Stimulated activated CD8-positive, alpha-beta memory T cell treated with anti-CD3 and anti-CD28 coated beads, Interleukin-4, amount 100 ng/mL, for 24 hours (primary cell): Measurements from ENCODE around the gene TTLL8.

Experiments
- DNase-seq: peaks from one replicate; pipeline ENCODE4 v3.0.0-alpha.2; 2020; ENCODE audit warnings: low read depth

TTLL8 gene

DNA sequence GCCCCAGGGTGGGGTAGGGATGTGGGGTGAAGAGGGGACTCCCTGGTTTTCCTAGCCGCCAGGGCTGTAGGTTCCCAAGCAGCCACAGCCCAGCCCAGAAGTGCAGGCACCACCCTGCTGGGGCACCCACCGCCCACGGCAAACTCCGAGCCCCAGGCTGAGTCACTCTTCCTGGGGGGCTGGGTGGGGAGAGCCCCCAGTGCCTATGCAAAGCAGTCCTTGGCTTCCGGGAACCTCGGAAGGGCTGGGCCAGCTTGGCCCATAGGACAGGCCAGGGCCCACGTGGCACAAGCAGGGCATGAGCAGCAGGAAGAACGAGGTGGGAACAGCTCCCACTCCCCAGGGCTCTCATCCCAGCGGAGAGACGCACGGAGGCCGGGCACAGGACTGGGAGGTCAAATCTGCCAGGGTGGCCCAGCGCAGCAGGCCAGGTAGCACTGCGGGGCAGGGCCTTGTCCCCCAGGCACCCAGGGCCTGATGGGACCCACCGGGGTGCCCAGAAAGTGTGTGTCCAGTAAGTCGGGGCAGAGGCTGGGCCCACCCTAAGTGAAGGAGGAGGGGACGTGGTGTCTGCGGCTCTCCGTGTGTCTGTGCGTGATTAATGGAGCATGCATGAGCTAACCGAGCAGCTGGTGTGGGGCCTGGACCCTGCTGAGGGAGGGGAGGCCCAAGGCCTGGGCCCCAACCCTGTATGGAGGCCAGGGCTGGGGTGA lies 41.0 kb downstream of the TTLL8 start:
- peak; percentile 81 for DNase-seq

DNA sequence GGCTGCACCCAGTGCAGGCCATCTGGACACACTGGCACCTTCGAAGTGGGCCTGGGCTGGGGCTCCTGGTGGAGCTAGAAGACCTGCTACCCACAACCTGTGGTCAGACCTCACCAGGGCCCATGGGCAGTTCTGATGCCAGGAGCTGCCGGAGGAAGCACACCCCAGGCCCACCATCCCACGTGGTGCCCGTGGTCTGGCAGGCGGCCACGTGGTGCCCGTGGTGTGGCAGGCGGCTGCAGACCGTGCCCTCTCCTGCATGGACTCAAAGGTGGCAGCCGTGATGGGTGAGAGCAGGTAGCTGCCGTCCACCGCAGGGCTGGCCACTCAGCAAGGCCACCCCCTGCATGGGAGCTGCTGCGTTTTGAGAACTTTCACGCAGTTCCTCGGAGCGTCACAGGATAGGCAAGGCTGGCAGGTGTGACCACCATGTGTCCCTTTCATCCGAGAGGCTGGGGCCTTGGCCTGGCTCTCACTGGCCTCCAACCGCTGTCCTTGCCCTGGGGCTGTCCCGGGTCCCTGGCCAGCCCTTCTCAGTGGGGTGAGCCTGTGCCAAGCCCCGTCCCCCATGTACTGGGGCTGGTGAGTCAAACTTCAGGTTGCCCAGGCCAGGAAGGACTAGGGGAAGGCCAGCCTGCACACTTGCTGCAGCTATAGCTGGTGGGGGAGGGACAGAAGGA lies 41.6 kb downstream of the TTLL8 start:
- DNase-seq, result no peak

DNA sequence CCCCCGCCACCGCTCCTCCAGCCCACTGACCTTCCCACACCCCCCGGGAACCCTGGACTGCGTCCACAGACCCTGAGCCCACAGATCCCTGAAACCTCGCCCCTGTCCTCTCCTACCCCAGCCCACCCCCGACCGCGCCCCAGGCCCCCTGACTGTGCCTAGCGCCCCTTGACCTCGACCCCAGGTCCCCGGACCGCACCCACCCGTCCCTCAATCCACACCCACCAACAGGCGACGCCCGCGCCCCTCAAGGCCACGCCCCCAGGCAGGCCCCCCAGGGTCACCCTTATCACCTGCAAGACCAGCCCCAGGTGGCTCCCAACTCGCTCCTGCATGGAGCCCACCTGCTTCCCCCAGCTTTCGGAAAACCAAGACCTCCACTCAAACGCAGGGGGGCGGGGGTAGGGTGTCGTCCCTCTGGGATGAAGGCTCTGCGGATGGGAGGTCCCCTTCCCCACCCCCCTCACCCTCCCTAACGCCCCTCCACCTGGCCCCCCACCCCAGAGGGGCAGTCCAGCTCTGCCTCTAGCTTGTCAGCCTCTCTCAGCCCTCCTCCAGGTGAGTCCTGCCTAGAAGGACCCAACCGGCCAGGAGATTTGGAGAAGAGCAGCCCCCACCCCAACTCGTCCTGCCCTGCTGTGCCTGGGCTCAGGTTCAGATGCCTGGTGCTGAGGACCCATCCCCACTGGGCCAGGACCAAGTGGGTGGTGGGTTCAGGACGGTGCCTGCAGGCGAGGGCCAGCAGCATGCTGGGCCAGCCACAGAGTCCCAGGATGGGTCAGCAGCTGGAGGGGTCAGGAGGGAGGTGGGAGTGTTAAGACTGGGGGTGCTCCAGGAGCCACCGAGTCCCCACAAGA lies 42.4 kb downstream of the TTLL8 start:
- no peak for DNase-seq

DNA sequence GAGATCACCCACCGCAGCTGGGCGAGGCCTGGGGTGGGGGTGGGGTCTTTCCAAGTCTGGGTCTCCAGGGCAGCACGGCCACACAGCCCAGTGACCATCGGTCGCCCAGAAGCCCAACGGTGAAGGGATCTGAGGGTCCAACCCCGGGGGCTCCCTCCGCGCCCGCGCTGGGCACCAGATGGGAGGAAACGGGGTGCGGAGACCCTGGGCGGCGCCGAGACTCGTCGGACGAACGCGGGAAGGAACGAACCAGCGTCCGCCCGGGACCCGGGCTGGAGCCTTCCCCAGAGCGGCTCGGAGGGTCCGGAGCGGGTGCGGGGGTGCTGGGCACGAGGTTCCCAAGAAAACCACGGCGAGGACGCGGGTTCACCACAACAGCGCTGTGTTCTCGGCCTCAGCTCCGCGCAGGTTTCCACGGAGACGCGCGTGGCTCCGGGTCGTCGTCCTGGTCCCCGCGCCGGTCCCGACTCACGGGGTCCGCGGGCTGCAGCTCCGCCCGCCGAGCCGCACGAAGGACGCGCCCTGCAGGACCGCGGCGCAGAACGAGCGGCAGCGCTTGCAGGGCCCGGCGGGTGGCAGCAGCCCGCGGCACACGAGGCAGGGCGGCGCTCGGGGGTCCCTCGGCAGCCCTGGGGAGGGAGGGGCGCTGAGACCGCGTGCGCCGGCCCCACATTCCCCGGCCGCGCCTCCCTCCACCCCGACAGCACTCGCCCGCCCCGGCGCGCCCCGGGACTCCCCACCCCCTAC lies 43.3 kb downstream of the TTLL8 start:
- no peak for DNase-seq

DNA sequence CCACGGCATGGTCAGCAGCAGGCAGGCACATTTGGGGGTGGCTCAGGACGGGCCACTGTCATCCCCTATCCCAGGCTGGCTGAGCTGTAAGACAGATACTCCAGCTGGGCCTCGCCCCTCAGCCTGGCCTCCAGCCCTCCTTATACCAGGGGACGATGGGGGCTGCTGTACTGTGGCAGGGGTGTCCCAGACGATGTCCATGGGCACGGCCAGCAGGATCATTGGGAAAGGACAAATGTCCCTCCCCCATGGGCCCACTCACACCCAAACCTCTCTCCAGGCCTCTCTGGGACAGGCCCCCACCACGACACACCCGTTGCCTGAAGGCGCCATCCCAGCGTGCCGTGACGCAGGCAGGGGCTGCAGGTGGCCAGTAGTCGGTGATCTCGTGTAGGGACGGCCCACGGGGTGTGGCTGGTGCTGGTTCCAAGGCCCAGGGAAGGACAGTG lies 44.0 kb downstream of the TTLL8 start:
- no peak for DNase-seq

DNA sequence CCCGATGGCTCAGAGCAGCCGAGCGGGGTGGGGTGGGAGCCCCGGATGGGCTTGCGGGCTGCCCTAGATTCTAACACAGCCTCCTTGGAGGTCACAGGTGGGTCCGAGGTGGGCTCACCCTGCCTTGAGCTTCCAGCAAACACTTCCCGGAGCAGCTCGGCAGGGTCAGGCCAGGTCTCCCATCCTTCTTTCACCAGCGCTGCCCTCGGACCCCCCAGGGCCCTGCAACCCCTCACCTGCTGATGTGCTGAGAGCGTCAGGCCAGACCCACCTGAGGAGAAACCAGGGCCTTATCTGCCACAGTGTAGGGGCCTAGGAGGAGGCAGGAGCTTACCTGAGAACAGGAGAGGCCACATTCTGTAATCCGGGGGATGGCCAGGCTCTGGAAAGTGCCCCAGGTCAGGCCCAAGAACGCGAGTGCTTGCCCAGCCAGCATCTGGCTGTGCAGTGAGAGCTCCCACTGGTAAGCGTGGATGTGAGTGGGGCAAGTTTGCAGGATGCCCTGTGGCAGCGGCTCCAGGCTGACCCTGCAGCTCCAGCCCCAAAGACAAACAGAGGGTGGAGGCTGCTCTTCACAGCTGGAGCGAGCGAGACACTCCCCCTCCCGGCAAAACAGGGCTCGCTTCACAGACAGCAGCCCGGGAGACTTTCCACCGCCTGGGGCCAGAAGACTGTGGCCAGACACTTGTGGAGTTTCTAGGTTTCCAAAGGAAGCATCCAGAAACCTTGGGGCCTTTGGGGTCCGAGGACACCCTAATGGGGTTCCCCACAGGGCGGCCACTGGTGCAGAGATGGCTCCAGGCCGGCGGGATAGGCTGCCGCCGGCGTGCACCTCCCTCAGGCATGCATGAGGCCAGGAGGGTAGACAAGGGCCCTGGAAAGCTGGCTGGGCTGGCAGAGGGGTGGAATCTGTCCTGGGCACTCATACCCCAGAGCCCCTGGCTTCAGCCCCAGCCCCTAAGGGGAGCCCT lies 45.6 kb downstream of the TTLL8 start, which contains the start of gene IL17REL:
Gene IL17REL (minus strand): TSS at position 555 of the 971 bp plus-strand sequence. CDS start 119 bp downstream, at position 436.
- no peak for DNase-seq

DNA sequence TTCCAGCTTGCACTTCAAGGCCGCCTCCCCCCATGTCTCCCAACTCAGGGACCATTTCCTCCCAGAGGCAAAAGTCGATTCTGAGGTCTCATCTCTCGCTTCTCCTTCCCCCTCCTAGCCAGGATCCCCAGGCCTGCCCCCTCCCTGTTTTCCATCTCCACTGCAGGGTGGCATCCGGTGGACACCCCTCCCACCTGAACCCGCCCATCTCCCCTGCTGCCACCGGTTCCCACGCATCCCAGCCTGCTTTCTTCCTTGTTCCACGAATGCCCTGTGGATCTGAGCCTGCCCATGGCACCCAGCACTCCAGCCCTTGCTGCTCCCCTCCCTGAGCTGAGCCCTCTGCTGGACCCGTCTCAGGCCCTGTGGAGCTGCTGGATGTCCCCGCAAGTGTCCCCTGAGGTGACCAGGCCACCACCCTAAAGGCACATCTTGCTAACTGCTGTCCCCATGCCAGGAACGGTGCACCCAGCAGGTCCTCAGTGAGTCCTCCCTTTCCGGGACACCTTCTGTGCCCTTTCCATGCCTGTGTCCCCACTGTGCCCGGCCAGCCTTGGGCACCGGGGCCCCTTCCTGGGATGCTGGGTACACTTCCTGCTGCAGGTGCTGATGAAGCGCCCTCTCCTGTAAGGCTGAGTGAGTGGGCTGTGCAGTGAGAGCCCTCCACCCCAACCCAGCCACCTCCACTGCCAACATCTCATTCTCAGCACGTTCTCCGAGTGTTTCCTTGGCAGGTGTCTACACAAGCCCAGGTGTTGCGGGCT lies 46.5 kb downstream of the TTLL8 start:
- no peak for DNase-seq

DNA sequence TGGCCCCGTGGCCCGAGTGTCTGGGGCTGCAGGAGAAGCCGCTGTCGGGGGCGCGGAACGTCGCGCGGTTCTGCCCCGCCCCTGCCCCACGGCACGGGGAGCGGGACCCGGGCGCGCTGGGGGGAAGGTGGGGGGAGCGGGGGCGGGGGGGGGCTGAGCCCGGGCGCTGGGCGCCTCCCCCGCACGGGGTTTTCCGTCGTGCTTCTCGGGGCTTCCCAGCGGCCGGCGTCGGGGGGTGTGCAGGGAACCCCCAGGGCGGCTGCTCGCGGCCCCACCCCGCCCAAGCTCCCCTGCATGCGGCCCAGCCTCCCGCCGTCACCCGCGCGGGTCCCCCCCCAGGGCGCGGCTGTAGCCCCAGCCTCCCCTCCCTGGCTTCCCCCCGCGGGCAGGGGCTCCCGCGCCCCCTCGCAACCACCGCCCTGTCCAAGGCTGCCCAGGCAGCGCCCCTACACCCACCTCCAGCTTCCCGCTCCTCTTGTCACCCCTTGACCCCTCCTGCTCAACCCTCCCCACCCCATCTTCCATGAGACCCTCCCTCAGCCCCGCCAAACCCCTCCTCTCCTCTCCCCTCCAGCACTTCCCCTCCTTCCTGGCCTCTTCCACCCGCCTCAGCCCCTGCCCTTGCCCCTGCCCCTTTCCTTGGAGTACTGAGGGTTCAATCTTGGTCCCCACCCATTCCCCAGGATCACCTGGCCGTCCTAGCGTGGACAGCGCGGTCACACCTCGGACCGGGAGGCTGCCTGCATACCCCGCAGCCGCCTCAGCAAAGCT lies 47.2 kb downstream of the TTLL8 start:
- peak; percentile 54 for DNase-seq

DNA sequence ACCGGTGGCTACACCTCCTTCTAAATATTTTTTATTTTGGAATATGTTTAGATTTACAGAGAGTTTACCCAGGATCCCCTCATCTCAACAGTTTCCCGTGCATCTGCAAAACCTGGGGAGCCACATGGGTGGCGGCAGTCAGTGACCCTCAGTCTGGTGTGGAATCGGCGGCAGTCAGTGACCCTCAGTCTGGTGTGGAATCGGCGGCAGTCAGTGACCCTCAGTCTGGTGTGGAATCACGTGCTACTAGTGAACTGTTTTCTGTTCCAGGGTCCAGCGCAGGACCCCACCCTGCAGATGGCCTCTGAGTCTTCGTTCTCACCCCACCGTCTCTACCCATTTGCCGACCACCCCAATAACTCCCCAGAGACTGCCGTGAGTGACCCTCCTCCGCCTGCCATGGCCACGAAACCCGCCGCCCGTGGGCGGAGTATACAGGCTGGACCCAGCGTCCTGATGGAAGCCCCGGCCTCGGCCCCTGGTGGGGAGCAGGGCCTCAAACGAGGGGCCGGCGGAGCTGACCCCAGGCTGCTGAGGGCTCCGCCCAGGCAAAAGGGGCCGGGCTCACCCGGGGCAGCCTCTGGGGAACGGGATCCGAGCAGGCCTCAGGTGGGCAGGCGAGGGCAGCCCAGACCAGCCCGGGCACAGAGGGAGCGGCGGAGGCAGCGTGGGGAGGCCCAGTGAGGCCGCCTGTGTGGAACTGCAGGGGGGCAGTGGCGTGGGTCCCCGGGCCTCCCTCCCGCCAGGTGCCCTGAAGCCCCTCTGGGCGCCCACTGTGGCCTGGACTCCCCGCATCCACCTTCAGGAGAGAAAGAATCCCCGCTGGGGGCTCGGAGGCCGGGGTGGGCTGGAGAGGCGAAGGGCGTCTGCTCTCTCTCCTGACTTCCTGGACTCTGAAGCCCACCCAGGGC lies 48.1 kb downstream of the TTLL8 start:
- DNase-seq, result no peak

DNA sequence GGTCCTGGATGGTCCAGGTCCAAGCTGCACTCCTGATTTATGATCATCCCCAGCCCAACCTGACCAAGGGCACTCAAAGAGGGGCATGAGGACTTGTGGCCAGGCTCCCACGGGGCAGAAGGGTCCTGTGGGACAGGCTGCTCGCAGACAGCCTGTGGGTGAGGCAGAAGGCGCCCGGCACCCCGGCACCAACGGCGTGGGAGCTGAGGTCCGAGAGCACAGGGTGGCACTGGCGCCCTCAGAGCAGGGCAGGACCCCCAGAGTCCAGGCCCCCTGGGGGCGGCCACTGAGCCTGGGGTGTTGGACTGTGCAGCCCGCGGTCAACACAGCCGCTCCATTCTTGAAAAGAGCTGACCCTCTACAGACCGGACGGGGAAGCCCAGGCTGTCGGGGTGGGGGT lies 48.8 kb downstream of the TTLL8 start:
- no peak for DNase-seq

DNA sequence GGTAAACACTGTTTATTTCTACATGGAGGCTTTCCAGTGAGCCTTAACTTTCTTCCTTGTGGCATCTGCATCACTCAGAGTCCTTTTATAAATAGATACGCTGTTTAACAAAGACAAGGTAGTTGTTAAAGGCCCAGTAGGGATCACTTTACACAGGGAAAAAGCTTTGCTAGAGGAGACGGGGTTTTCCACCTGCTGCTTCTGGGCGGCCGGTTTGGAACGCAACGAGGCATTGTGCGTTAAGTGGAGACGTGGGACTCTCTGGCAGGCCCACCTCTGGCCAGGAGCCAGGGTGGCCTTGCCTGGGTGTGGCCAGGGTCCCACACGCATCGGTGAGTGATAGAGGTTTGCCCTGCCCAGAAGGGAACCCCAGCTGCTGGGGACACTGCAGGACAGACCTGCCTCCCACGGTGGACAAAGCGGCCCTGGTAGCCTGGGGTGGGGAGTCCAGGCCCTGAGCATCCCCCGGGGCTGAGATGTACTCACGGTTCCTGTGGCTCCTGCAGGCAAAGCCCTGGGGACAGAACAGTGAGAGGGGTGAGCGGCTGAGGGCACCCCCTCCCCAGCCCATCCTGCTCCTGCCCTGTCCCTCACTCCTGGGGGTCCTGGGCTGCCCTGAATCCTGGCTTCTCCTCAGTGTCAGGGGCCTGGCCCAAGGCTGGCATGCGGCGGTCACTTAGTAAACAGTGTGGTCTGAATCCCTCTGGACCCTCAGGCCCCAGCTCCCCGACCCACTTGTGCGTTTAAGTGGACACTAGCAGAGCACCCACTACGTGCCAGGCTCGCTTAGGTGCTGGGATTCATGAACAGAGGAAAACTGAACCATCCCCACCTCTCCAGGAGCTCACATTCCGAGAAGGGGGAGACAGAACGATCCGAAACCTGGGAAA lies 49.7 kb downstream of the TTLL8 start:
- DNase-seq, result no peak

DNA sequence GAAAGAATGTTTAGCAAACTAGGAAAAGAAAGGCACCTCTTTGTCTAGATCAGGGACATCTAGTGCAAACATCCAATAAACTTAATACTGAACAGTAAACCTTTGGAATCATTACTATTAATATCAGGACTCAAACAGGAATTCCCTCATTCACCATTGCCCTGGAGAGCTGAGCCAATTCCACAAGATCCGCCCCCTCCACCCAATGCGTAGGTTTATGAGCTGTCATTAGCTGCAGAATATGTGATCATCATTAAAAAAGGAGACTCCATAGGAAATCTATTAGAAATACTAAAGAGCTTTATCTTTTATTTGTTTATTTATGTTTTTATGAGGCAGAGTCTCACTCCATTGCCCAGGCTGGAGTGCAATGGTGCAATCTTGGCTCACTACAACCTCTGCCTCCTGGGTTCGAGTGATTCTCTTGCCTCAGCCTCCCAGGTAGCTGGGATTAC lies 51.0 kb downstream of the TTLL8 start:
- DNase-seq, result no peak

DNA sequence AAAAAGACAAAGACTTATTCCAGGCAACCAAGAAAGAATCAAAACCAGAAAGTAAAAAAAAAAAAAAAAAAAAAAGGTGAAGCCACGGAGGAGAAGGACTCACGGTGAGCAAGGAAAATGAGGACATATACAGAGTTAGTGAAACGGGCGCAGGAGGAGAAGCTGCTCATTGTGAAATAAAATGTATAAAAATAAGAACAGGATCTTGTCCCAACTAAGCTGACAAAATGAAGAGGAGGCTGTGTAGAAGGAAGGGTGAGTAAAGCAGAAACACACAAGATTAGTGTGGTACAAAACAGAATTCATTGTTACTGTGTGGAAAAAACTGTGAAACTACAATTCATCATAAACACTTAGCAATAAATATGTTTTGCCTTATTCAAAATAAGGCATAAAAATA lies 53.2 kb downstream of the TTLL8 start:
- no peak for DNase-seq

DNA sequence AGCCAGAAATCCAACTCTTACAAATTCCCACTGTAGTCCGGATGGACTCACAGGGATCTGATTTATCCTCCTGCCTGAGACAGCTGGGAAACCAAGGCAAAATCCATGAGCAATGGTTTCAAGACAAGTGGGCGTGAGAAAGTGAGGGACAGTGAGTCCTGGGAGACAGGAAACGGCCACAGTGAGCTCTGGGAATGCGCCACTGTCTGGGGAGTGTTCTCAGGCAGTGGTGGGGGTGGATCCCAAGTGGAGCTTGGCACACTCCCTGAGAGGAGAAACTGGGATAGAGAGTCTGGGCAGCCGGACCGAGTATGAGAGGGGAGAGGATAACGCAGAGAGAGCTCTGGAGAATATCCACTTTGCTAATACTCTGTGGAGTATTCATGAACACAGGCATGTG lies 55.3 kb downstream of the TTLL8 start:
- DNase-seq, result no peak

DNA sequence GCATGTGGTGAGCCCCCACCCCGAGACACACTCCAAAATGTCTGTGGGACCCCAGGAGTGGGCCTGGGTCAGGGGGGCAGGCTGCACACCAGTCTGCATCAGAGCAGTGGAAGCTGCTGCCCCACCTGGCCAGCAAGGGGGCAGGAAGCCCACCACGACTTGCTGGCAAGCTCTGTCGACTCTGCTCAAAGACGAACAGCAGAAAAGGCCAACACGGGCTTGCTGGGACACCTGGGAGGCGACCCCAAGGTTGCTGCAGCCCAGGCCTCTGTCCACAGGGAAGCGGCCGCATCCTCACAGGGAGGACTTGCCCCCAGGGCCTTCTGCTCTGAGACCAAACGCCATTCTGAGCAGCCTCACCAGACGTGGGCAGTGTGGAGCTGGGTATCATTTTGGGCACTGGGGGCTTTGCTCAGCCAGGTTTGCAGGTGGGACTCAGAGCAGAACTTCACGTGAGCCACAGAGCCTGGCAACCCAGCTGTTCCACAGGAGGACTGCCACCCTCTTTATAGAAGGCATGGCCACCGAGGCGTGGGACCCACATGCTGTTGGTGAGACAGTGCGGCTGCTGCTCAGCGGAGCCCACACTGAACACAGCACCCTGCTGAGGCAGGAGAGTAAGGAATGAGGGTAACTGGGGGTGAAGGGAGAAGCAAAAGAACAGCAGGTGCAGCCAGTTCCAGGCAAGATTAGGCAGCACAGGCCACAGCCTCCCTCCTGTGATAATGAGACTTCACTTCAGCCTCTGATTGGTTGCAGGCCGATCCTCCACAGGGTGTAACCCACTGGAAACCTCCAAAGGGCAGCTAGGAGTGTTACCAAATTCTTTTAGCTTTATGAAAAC lies 56.5 kb downstream of the TTLL8 start:
- DNase-seq, result no peak
